Activated T-cell treated with anti-CD3 and anti-CD28 coated beads, Interleukin-2, amount 50 U/mL, for 4 hours (primary cell): ENCODE measurements around the gene ZRSR2. TPM values are rescaled to one million over a fixed set of nuclear protein-coding genes. Genes with fewer than 3 reads are reported as not detected.
A peak's percentile ranks its signal among the peaks of the same experiment; 100 is the strongest.
"Not testable (repeated sequence)": the region's sequence is repeated elsewhere in the genome, so short reads cannot be mapped to it uniquely, and the experiment has no call there.

Source experiments
- ATAC-seq, 2 donors: fragments of 200-7000 bp; cut with Tn5 transposase; one replicate each; pipeline ENCODE4 v1.10.0; 2021
- DNase-seq: peaks from one replicate; pipeline ENCODE4 v3.0.0-alpha.2; 2020
- H3K27me3 Mint-ChIP-seq: one replicate; pipeline ENCODE4 v1.8.0; 2021; ENCODE audit warnings: low read depth, mixed read lengths
- H3K36me3 Mint-ChIP-seq: one replicate; pipeline ENCODE4 v1.8.0; 2022; ENCODE audit warnings: mixed read lengths; ENCODE audit not compliant: insufficient read depth
- H3K4me1 Mint-ChIP-seq: one replicate; pipeline ENCODE4 v1.8.0; 2021; ENCODE audit warnings: low read depth, mixed read lengths
- H3K4me3 Mint-ChIP-seq: one replicate; pipeline ENCODE4 v1.8.0; 2021; ENCODE audit warnings: mild to moderate bottlenecking, moderate library complexity, mixed read lengths
- H3K9me3 Mint-ChIP-seq: one replicate; pipeline ENCODE4 v1.8.0; 2021; ENCODE audit warnings: mixed read lengths
- total RNA-seq, 3 donors: library from RNA; stranded (reverse); gene quantifications; one replicate each; pipeline ENCODE4 v1.2.1, GENCODE V29; 2021

ZRSR2 gene
- total RNA-seq, 3 donors from 2014 or later, result 12.8 to 20.6 (median 14.8) TPM

GRCh38 chrX:15816438-15816809 is 26.1 kb downstream of the ZRSR2 start:
- ATAC-seq (no peak), DNase-seq (no peak)
- Mint-ChIP-seq H3K4me3 (no peak overlapping the region), H3K9me3 (no peaks in the 10 kb centered on the region), H3K27me3 (no peaks in the 10 kb centered on the region), H3K4me1 (peaks cover 33% of the 10 kb centered on the region), H3K36me3 (peaks cover 27% of the 10 kb centered on the region)

- peaks cover 33% of the 10 kb centered on the region for H3K4me1 Mint-ChIP-seq
- H3K4me3 Mint-ChIP-seq, result peak overlapping the region; percentile 21
- no peak for DNase-seq
- peaks cover 29% of the 10 kb centered on the region for H3K36me3 Mint-ChIP-seq
- no peaks in the 10 kb centered on the region for H3K9me3 Mint-ChIP-seq
- peak; percentile 64 to 66 for ATAC-seq
- no peaks in the 10 kb centered on the region for H3K27me3 Mint-ChIP-seq
Observed at GRCh38 chrX:15816886-15817285, 26.6 kb downstream of the ZRSR2 start.

- H3K4me1 Mint-ChIP-seq, result peaks cover 24% of the 10 kb centered on the region
- no peak for DNase-seq
- peaks cover 28% of the 10 kb centered on the region for H3K36me3 Mint-ChIP-seq
- H3K27me3 Mint-ChIP-seq, result no peaks in the 10 kb centered on the region
- peak; percentile 56 to 59 for ATAC-seq
- no peaks in the 10 kb centered on the region for H3K9me3 Mint-ChIP-seq
- H3K4me3 Mint-ChIP-seq, result no peak overlapping the region
Observed at GRCh38 chrX:15820106-15821073, 30.1 kb downstream of the ZRSR2 start.

DNA sequence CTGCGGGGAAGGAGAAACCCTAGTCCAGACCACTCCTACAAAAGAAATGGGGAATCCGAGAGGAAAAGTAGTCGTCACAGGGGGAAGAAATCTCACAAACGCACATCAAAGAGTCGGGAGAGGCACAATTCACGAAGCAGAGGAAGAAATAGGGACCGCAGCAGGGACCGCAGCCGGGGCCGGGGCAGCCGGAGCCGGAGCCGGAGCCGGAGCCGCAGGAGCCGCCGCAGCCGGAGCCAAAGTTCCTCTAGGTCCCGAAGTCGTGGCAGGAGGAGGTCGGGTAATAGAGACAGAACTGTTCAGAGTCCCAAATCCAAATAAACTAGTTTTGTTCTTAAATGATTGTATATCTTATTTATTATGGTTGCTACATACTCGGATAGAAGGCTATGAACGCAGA is 32.6 kb downstream of the ZRSR2 start:
- no peak overlapping the region for H3K4me3 Mint-ChIP-seq
- peaks cover 24% of the 10 kb centered on the region for H3K36me3 Mint-ChIP-seq
- H3K9me3 Mint-ChIP-seq, result no peaks in the 10 kb centered on the region
- DNase-seq (no peak), ATAC-seq (no peak)
- no peaks in the 10 kb centered on the region for H3K27me3 Mint-ChIP-seq
- peaks cover 6% of the 10 kb centered on the region for H3K4me1 Mint-ChIP-seq

DNA sequence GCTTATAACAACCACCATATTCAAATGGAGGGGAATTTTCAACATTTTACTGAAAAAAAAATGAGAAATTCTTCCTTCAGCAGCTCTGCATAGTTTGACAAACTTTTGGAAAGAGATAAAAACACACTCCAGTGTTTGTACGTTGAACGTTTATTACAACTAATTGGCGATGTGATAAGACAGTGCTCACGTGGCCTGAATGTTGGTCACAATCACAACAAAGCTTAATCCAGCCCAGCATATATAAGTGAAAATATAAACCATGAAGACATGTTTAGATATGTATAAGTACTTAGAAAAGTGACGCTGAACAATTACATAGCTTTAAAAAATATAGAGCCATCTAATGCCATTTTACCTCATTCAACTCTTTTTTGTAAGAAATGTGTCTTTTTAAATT is 35.7 kb downstream of the ZRSR2 start:
- no peaks in the 10 kb centered on the region for H3K9me3 Mint-ChIP-seq
- no peak for DNase-seq
- no peak overlapping the region for H3K4me3 Mint-ChIP-seq
- ATAC-seq, result no peak
- H3K36me3 Mint-ChIP-seq, result peaks cover 15% of the 10 kb centered on the region
- H3K4me1 Mint-ChIP-seq, result no peaks in the 10 kb centered on the region
- H3K27me3 Mint-ChIP-seq, result no peaks in the 10 kb centered on the region

- DNase-seq (no peak), ATAC-seq (no peak)
- Mint-ChIP-seq H3K36me3 (peaks cover 3% of the 10 kb centered on the region), H3K4me3 (no peak overlapping the region), H3K4me1 (peaks cover 2% of the 10 kb centered on the region), H3K9me3 (no peaks in the 10 kb centered on the region), H3K27me3 (no peaks in the 10 kb centered on the region)
Observed at GRCh38 chrX:15829217-15829616, 38.9 kb downstream of the ZRSR2 start.

DNA sequence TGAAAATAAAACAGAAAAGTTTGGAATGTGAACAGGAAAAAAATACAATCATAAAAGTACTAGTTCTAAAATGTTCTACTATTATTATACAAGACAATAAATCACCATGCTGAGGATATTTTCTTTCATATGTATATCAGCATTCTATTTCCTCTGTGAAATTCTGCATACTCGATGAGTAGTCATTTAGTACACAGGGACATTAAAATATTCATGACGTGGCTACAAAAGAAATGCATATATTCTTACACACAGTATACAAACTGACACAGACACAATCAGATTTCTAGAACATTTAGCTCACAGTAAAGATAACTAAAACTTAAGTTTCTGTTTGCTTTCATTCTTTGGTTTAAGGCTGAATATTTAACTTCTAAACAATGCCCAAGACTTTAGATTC is 41.1 kb downstream of the ZRSR2 start:
- H3K4me1 Mint-ChIP-seq, H3K4me3 Mint-ChIP-seq, H3K9me3 Mint-ChIP-seq, H3K36me3 Mint-ChIP-seq, H3K27me3 Mint-ChIP-seq, DNase-seq, ATAC-seq: not testable (repeated sequence)

- ATAC-seq (no peak), DNase-seq (no peak)
- H3K4me3 Mint-ChIP-seq, result no peak overlapping the region
- H3K36me3 Mint-ChIP-seq, result no peaks in the 10 kb centered on the region
- peaks cover 2% of the 10 kb centered on the region for H3K4me1 Mint-ChIP-seq
- H3K27me3 Mint-ChIP-seq, result no peaks in the 10 kb centered on the region
- H3K9me3 Mint-ChIP-seq, result no peaks in the 10 kb centered on the region
Observed at GRCh38 chrX:15834053-15834452, 43.8 kb downstream of the ZRSR2 start.

DNA sequence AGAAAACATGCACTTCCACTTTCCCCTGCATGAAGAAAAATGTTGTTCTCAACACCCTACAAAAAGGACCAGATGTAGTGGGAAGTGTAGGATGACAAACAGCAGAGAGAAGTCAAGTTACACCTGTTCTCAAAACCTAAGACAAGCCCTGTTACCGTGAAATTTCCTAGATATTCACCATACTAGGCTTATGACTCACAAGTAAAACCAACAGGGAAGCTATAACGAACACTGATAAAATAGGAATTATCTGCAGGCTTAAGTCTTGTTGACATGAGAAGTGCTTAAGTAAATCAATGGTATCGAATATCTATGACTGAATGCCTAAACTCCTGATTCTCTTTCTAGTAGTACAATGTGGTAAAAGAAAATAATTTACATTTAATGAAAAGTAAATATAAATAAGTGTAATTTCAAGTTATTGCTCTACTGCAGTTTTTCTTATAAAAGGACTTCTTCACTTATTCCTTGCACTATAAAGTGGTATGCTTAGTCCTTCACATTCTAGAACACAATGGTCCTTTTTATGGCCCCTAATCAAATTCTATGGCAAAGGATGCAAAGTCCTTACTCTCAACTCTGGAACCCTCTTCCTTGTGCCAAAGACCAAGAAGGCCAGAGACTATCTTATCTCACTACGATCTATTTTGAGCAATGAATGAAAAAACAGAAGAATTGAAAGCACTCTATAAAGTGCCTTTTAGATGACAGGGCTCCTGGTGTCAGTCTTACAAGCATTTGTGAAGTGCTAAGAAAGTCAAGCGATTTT is 44.7 kb downstream of the ZRSR2 start:
- H3K36me3 Mint-ChIP-seq, result no peaks in the 10 kb centered on the region
- DNase-seq, result no peak
- H3K4me1 Mint-ChIP-seq, result peaks cover 2% of the 10 kb centered on the region
- ATAC-seq, result no peak
- H3K4me3 Mint-ChIP-seq, result no peak overlapping the region
- H3K27me3 Mint-ChIP-seq, result no peaks in the 10 kb centered on the region
- H3K9me3 Mint-ChIP-seq, result no peaks in the 10 kb centered on the region

GRCh38 chrX:15838017-15838416 is 47.7 kb downstream of the ZRSR2 start:
- Mint-ChIP-seq H3K27me3 (no peaks in the 10 kb centered on the region), H3K4me3 (no peak overlapping the region), H3K36me3 (no peaks in the 10 kb centered on the region), H3K4me1 (peaks cover 2% of the 10 kb centered on the region), H3K9me3 (no peaks in the 10 kb centered on the region)
- DNase-seq (no peak), ATAC-seq (peak; percentile 53 to 78)

DNA sequence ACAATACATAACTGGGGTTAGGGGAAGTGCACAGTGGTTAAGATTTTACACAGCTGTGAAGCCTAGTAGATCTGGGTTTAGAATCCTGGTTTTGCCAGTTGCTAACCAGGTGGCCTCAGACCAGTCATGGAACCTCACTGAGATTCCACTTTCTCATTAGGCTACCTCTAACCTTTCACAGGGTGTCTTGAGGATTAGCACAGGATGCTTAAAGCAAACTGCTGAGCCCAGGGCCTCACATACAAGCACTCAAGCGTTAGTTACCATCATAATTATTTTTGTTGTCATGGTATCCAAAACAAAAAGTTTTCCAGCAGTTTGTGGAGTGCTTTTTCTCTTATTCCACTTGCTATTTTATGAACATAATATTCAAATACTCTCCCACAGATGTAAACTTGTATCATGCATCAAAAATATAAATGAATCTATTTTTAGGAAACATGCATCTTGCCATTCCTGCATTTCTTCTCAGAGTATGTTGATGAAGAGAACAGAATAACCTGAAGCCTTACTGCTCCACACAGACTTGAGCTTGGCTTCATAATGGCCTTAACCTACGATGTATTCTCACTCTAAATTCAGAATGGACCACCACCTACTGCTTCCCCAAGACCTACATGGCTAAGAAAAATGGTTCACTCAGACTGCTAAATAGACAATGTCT is 51.7 kb downstream of the ZRSR2 start:
- no peak for ATAC-seq
- Mint-ChIP-seq H3K4me3 (no peak overlapping the region), H3K36me3 (no peaks in the 10 kb centered on the region), H3K27me3 (no peaks in the 10 kb centered on the region), H3K9me3 (no peaks in the 10 kb centered on the region), H3K4me1 (no peaks in the 10 kb centered on the region)
- DNase-seq, result no peak

DNA sequence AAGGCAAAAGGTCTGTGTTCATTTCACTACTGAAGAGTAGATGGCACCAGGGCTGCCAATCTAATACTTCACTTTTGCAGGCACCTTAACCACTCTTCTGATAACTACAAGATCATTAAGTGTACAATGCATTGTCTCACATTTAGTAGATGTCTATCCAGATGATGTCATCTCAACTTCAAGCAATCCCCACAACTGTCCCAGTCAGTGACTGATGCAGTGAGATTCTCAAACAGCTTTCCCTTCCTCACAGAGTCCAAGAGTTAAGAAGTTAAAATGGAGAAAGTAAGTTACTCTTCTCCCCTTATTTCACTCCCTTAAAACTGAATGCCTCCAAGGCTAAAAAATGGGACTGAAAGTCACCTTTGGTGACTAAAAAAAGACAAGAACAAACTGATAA is 53.7 kb downstream of the ZRSR2 start:
- DNase-seq (no peak), ATAC-seq (no peak)
- Mint-ChIP-seq H3K4me1 (peaks cover 5% of the 10 kb centered on the region), H3K36me3 (no peaks in the 10 kb centered on the region), H3K9me3 (no peaks in the 10 kb centered on the region), H3K27me3 (no peaks in the 10 kb centered on the region), H3K4me3 (no peak overlapping the region)

- H3K4me3 Mint-ChIP-seq, result no peak overlapping the region
- peaks cover 15% of the 10 kb centered on the region for H3K36me3 Mint-ChIP-seq
- DNase-seq (no peak), ATAC-seq (no peak)
- H3K4me1 Mint-ChIP-seq, result peaks cover 24% of the 10 kb centered on the region
- H3K9me3 Mint-ChIP-seq, result no peaks in the 10 kb centered on the region
- H3K27me3 Mint-ChIP-seq, result no peaks in the 10 kb centered on the region
Observed at GRCh38 chrX:15848576-15848975, 58.3 kb downstream of the ZRSR2 start.

DNA sequence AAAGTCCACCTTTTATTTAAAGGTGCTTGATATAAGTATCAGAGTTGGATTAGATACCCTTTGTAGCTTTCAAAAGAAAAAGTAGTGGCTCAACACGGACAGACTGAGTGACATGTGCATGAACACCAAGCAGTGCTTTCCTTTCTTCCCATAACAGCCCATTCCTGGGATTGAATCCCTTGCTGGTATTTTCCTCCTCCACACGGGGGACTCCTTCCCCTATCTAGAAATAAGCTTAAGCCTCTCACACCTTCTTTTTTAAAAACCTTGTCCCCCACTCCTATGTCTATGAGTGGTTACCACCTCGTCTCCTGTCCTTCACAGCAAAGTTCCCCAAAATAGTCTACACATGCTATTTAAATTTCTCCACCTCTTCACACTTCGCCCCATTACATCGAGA is 59.3 kb downstream of the ZRSR2 start:
- Mint-ChIP-seq H3K9me3 (no peaks in the 10 kb centered on the region), H3K36me3 (peaks cover 15% of the 10 kb centered on the region), H3K4me3 (no peak overlapping the region), H3K4me1 (peaks cover 25% of the 10 kb centered on the region), H3K27me3 (no peaks in the 10 kb centered on the region)
- DNase-seq (no peak), ATAC-seq (no peak)
